NCI-H2107 (cell line): Measurements from ENCODE around the gene CASTOR1.

ENCODE experiments used
- DNase-seq: peaks from one replicate; lab custom pipeline; 2025; lab: John Stamatoyannopoulos, UW

The CASTOR1 gene

DNA sequence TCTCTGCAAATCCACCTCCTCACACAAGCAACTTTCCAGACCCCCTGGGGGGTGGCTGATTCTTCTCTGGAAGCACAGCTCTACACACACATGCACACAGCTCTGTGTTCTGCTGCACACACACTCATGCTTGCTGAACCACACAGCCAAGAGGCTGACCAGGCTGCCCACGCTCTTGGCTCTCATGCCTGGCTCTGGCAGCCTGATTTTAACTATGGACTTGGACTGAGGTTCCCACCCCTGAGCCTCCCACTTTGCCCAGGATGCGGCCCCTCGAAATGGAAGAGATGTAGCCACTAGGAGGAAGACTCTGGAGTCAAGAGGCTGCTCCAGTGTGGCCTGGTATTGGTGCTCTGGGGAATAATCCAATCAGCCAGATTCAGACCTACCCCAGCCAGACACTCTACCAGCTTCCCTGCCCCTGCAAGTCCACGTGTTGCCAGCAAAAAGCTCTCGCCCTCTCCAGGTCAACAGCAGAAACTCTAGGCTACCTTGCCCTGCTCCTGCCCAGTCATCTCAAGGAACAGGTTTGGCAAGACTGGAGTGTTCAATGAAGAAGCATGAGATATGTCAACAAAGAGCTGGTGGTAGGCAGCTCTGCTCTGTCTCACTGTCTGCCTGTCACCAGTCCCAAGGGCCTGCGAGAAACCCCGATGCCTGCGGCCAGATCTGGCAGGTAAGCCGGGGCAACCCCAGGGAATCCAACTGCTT is 8.8 kb upstream of the CASTOR1 start:
- no peak for DNase-seq

DNA sequence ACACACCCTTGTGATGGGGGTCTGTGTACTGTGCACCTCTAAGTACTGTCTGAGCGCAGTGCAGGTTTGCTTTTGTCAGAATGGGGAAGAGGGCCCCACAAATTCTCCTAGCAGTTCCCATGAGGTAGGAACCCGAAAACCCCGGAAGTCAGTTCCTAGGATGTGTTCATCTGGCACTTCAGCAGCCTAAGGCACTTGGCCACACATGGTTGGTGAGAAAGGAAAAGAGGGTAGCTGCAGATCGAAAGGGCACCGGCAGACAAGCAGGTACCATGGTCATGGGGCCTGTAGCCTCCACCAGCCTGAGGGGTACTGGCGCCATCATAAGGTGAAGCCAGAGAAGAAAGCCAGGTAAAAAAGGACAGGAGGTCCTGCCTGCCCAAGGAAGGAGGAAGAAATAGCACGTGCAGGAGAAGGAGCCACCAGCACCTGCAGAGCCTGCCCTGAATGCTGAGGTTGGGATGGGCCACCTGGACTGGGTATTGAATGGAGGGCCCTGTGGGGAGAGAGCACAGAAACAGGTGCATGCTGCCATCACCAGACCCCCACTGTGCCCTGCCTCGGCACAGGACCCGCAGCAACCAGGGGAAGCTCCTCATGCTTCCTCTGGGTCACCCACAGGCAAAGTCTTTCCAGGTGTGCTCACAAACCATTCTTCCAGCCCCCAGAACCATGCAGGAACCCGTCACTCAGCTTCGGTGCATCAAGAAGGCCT is 8.1 kb upstream of the CASTOR1 start:
- DNase-seq = no peak

DNA sequence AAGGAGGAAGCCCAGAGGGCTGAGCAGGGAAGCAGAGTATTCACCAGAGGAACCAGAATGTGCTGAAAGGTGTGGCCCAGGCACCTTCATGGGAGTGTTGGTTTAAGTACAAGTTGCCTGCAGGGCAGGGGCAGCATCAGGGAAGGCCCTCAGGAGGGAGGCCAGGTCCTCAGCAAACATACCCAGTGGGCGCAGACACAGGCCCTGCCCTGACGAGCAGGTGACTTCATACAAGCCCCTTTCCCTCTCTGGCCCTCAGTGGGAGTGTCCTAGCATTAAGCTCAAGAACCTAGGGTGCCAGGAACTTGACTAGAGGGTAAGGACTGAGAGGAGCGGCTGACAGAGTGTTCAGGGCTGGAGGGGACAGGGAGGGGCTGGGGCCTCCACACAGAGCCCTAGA is 7.5 kb upstream of the CASTOR1 start:
- DNase-seq = no peak

DNA sequence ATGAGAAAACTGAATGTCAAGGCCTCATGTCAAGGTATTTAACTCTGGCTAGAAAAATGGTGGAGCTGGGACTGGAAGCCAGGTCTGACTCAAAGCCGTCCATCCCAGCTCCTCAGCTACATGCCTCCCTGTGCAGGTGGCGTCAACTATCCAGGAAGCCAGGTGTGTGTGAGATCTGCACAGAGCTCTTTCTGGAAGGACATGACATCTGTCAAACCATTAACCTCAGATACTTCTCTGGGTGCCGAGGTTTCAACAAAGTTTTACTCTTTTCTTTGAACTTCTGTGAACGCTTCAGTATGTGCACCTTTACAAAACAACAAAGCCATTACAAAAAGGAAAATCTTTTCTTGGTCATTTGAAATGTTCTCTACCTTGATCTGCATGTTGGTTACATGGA is 7.0 kb upstream of the CASTOR1 start:
- no peak for DNase-seq

DNA sequence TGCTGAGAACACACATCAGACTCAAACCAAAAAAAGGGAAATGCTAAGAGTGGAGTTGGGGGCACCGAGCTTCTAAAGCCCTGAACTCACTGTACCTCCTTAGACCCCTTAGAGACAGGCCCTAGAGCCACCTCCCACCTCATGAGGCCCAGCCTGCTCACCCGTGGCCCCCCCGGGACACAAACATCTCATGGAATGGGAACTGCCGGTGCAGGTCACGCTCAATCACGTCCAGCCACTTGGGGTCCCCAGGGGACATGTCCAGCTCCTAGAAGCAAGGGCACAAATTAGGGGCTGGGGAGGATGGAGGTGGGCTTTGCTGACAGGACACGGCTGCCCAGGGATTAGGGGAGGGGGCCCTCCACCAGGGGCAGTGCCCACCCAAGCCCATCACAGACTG is 6.3 kb upstream of the CASTOR1 start:
- DNase-seq = no peak

DNA sequence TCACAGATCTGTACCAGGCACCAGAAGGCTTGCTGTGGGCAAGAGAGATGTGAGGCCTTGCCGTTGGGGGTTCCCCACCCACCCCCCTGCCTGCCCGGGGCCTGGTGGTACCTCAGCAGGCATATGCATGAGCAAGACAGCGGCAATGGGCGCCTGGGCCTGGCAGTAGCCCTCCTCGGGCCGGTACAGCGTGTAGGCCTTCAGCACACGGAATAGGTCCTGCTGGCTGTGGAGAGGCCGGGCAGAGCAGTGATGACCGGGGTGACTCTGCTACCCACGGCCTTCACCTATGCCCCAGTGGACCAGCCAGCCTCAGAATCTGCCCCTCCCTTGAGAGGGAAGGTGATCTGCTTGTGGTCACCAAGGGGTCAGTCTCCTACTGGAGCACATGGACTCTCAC is 5.5 kb upstream of the CASTOR1 start:
- no peak for DNase-seq

GRCh38 chr22:30294066-30294465 is 4.8 kb upstream of the CASTOR1 start:
- DNase-seq = no peak

GRCh38 chr22:30293026-30293425 is 3.7 kb upstream of the CASTOR1 start:
- no peak for DNase-seq

DNA sequence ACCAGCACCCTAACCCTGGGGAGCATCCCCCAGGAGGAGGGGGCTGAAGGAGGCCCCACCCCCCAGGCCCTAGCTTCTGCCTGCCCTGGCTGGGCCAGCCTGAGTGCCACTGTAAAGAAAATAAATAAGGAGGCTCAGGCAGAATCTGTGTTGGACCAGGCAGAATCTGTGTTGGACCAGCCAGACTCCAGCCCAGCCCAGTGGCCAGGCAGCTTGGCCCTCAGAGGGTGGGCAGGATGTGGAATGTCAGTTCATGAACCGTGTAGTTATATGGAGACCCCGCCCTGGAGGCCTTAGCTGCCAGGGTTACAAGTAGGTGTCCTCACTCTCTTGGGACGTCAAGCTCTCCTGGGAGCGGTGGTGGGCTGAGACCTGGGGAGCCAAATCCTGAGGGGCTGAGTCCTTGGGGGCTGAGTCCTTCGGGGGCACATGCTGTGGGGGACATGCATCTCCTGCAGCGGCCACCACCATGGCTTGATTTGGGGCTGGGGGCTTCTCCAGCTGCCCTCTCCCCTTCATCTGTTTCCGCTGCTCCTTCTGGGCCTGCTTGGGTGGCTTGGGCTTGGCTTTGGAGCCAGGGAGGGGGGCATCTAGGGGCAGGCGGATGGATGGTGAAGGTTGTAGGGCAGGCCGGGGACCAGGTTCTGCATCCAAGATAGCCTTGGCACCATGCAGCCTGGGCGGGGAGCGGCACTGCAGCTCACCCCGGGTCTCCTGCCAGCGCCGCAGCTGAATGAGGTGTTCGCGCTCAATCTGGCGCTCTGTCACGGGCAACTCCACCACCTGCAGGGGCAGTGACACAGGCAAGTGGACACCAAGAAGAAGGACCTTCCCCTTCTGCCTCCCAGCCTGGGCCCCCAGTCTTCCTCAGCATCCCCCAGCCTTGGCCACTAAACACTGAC is 3.0 kb upstream of the CASTOR1 start:
- no peak for DNase-seq

DNA sequence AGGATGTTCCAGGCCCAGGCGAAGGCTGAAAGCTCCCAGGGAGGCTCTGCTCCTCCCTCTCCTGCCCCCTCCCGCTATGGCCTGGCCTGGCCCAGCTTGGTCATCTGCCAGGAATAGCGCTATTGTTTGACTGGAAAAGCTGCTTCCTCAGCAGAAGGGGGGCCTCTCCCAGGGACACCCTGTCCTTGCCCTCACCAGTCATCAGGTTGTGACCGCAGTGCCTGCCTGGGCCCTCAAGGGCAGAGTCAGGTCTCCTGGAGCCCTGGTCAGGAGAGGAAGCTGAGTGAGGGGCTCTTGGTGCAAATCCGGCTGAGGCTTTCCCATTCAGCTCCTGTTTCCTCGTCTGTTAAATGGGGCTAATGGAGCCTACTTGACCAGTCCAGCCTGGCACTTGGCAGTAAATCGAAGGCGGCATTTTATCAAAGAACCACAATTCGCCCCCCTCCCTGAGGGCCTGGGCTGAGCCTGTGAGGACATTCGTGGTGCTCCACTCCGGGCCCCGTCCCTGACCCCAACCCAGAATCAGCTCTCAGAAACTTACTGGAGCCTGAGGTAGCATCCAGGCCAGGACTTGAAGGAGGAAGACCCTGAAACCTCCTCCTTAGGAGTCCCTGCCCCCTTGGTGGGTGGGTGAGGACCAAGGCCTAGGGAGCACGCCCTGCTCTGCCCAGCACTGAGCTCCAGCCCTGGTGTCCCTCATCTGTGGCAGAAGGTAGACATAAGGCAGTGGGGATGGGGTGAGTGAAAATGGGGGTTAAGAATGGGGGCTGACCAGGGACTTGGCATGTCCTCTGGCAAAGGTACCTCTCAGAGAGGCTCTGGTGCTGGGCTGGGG is 2.0 kb upstream of the CASTOR1 start:
- no peak for DNase-seq

- DNase-seq = no peak
These were observed 1.2 kb upstream of the CASTOR1 start for GRCh38 chr22:30290342-30291057.

DNA sequence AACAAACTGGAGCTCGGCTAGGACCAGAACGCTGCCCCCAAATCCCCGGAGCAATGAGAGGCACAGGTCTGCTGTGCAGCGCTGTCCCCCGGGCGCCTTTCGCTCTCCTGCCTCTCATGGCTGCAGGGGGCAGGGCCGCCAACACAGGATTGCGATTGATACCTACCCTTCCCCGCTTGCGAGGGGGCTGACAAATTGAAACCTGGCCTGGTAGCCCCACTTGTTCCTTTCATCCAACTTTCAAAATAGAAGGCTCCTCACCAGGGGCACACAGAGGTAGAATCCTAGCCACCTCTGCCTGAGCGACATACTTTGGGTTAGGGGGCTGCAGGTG is 642 bp upstream of the CASTOR1 start:
- DNase-seq = no peak

- no peak for DNase-seq
These were observed 725 bp downstream of the CASTOR1 start for GRCh38 chr22:30288419-30289140.

- no peak for DNase-seq
These were observed 1.5 kb downstream of the CASTOR1 start for GRCh38 chr22:30287648-30288418.

- DNase-seq = no peak
These were observed 2.3 kb downstream of the CASTOR1 start for GRCh38 chr22:30286813-30287647.

GRCh38 chr22:30286331-30286730 is 3.0 kb downstream of the CASTOR1 start:
- DNase-seq = no peak

GRCh38 chr22:30285846-30286200 is 3.5 kb downstream of the CASTOR1 start:
- no peak for DNase-seq

DNA sequence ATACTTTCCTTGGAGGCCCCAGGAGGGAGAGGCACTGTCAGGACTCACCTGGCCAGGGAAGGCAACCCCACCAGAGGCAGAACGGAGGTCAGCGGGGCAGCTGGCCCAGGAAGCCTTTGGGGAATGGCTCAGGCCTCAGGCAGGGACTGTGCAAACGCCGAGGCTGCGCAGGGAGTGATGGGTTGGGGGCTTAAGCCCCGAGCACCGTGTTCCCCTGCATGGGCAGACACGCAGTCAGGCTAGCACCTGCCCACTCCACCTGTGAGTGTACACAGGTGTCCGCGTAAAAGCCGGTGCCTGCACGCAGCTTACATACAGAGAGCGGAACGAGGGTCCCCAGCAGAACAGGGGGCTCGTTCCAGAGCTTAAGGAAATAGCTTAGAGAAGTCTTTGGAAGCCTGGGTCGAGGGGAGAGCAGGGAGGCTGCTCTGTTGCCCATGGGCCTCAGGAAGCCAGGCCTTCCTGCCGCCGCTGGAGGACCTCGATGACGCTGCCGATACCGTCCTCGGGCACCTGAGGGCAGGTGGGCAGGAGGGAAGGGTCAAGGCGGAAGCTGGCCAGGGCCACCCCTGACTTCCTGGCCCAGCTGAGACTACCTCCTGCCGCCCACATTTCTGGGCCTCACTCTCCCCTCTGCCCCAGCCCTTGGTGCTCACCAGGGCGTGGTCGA is 4.0 kb downstream of the CASTOR1 start:
- DNase-seq = no peak

- DNase-seq = no peak
These were observed 4.6 kb downstream of the CASTOR1 start for GRCh38 chr22:30284666-30285065.
